HG03469 (cell line): ENCODE data around the gene BATF.

Source experiments
- ATAC-seq: cut with Tn5 transposase; IDR thresholded peaks from one replicate; pipeline ENCODE4 v1.9.1; 2021; ENCODE audit warnings: mild to moderate bottlenecking, moderate library complexity, moderate number of reproducible peaks; ENCODE audit not compliant: unreplicated experiment

Gene BATF

GRCh38 chr14:75531660-75532317 is 9.5 kb downstream of the BATF start:
- no peak for ATAC-seq

GRCh38 chr14:75533791-75534555 is 11.7 kb downstream of the BATF start:
- ATAC-seq: no peak

- ATAC-seq: no peak
These were observed 13.1 kb downstream of the BATF start for GRCh38 chr14:75535164-75535898.

DNA sequence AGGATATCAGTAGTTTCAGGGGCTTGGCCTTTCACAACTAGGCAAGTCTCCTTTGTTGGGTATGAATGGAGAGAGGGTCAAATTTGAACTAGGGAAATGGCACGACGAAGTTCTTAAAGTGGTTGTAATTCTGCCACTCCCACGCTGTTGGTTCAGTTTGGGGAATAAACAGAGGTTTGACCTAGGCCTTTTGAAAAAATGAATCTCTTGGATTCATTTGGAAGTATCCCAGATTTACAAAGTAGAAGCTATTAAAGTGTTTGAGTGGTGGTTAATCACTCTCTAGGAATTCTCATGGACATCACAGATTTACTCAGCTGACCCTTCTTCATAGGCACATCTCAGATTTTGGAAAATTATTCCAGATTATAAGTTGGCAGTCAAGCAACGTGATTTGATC is 14.8 kb downstream of the BATF start:
- ATAC-seq: no peak

GRCh38 chr14:75539162-75539560 is 16.9 kb downstream of the BATF start:
- no peak for ATAC-seq

GRCh38 chr14:75539561-75540478 is 17.6 kb downstream of the BATF start:
- ATAC-seq: peak; percentile 43

DNA sequence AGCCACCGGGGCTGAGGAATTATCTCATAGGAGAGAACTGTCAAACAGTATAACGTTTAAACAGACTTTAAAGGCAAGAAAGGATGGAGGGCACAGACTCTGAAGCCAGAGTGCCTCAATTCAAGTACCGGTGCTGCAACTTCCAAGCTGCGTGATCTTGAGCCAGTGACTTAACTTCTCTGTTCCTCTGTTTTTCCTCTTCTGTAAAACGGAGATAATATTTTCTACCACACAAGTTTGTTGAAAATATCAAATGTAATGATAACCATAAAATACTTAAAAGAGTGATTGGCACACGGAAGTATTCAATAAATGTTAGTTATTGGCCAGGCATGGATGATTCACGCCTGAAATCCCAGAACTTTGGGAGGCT is 18.2 kb downstream of the BATF start:
- ATAC-seq: no peak

- ATAC-seq: no peak
These were observed 20.4 kb downstream of the BATF start for GRCh38 chr14:75542588-75543091.

DNA sequence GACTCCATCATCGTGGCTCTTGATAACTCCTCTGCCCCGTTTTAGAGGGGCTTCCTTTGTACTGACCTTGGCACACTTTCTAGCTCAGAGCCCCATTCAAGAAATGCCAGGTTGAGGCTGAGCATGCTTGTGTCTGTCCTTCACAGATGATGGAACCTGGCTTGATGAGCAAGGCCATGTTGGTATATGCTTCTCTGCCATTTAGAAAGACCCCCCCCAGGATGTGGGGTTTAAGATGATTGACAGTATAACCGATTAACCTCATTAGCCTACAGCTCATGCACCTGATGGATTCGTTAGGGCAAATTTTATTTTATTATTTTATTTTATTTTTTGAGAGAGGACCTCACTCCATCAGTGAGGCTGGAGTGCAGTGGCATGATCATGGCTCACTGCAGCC is 21.0 kb downstream of the BATF start:
- no peak for ATAC-seq

- no peak for ATAC-seq
These were observed 21.5 kb downstream of the BATF start for GRCh38 chr14:75543786-75544185.

DNA sequence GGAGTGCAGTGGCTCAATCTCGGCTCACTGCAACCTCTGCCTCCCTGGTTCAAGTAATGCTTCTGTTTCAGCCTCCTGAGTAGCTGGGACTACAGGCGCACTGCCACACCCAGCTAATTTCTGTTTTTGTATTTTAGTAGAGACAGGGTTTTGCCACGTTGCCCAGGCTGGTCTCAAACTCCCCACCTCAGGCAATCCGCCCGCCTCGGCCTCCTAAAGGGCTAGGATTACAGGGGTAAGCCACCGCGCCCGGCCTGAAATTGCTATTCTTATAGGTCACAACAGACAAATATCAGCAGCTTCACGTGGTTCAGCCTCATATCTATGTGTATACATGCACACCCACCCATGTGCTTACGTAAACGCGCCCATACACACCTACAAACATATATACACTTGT is 23.6 kb downstream of the BATF start:
- ATAC-seq: no peak

- no peak for ATAC-seq
These were observed 25.4 kb downstream of the BATF start for GRCh38 chr14:75547552-75548250.

DNA sequence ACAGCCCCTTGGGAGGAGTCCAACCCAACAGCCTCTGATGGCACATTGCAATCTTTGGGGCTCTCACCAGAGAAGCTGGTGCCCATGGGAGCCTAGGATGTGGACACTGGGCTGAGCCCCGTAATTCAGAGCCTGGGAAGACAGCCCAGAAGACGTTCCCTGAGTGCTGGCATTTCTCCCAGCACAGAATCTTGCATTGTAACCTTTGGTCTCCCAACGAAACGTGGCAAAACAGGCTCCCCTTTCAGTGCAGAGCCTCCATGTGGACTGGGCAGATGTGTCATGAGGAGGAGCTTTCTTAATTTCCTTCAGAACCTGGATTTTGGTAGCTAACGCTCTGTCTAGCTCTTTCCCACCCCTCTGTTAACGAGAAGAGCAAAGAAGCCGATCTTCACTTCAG is 26.3 kb downstream of the BATF start:
- no peak for ATAC-seq

DNA sequence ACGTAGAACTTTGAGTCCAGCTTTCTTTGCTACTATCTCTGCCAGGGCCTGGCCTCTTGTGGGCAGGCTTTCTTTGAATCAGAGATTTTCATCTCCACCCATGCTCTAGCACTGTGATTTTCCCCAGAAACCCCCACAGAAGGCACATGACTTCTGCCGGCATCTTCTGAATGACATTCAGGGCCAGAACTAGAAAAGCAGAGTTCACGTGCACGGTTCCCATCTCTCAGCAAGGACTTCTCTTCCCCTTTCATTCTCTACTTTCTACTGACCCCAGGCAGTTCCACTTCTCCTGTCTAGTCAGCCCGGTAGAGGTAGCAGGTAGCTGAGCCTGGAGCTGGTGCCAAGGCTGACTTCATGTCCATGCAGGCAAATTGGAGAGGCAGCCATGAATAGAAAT is 26.9 kb downstream of the BATF start:
- ATAC-seq: no peak

GRCh38 chr14:75551021-75551420 is 28.8 kb downstream of the BATF start:
- no peak for ATAC-seq

GRCh38 chr14:75553157-75553556 is 30.9 kb downstream of the BATF start:
- no peak for ATAC-seq

- ATAC-seq: no peak
These were observed 31.6 kb downstream of the BATF start for GRCh38 chr14:75553761-75554364.

- no peak for ATAC-seq
These were observed 32.2 kb downstream of the BATF start for GRCh38 chr14:75554482-75554881.

DNA sequence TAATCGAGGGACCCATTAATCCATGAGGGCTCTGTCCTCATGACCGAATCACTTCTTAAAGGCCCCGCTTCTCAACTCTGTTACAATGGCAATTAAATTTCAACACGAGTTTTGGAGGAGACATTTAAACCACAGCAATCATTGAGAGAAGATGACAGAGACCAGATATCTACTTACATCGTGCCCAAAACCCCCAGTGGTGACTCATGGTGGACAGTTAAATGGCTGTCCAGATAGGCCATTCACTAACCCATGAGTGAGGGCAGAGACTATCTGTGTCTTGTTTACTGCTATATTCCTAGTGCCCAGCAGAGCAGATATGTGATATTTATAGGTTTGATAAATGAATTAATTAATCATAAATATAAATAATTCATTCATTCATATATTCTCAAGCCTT is 36.2 kb downstream of the BATF start:
- no peak for ATAC-seq

- ATAC-seq: no peak
These were observed 36.8 kb downstream of the BATF start for GRCh38 chr14:75559045-75559444.
